GM19324 (cell line): ENCODE measurements around the gene PSME3IP1.

Source experiments
- ATAC-seq: cut with Tn5 transposase; IDR thresholded peaks from one replicate; pipeline ENCODE4 v1.9.1; 2021; ENCODE audit warnings: mild to moderate bottlenecking, moderate library complexity; ENCODE audit not compliant: unreplicated experiment, low FRiP score

Gene PSME3IP1

DNA sequence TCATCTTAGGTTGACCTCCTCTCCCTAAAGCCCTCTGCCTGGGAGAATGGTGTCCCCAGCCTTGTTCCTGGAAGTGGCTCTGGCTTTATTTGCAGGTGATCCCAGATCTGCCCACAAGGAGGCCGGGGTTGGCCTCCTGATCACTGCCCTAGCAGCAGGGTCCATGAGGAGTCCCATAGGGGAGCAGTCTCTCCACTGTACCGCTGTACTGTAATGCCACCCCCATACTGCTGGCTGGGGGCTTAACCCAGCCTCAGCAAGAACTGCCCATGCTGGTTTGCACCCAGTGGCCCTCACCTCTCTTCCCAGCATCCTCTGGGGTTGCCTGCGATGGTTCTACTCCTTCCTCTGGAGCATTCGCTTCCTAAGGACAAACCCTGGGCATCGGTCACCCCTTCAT lies 39.1 kb downstream of the PSME3IP1 start:
- no peak for ATAC-seq

DNA sequence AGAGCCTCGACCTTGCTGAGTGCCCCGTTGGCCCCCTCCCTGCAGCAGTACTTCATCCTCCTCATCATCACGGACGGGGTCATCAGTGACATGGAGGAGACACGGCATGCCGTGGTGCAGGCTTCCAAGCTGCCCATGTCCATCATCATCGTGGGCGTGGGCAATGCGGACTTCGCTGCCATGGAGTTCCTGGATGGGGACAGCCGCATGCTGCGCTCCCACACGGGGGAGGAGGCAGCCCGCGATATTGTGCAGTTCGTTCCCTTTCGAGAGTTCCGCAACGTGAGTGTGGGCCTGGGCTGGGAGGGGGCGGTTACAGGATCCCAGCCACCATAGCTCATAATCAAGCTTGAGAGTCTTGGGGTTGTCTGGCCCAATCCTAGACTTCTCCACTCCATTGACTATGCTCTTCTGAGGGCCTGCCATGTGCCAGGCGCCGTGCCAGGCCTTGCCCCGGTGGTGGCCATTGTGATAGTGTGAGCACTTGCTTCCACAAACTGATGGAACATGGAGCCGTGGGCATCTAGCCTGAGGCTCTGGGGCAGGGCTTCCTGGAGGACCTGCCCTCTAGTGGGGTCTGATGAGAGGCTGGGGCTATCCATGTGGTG lies 39.7 kb downstream of the PSME3IP1 start:
- no peak for ATAC-seq

DNA sequence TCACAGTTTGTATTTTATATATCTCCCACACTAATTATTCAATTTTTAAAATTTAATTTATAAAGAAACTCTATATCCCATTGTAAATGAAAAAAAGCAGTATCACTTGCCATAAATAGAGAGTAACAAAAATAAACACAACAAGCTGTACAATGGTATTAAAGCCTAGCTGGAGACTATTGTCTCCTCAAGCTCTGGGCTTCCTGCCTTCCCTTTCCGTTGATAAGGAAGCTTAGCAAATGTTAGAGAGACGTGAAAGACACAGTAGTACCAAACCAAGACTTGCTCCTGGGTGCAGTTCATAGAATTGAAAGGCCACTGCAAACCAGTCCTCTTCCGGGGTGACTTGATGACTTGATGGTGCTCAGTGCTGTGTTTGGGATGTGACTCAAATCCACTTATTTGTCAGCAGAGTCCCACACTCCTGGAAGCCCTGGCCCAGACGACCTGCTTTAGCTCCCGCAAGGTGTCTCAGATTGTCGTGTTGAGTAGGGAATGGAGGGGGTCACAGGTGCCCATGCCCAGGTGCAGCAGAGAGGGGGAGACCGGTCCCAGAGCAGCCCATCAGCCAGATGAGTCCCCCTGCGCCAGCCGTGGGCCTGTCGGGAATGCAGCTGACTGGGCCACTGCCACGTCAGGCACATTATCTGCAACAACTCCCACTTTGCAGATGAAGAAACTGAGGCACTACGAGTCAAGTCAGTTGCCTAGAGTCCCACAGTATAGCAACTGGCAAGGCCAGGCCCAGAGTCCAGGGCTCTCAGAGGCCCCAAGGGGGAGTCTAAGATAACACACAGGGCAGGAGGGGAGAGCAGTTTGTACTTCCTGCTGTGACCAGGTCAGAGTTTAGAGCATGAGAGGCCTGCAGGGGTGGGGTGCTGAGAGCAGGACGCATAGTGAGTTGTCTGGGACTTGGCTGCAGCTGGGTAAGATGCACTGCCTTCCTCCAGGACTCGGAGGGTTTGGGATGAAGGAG lies 40.5 kb downstream of the PSME3IP1 start:
- no peak for ATAC-seq

DNA sequence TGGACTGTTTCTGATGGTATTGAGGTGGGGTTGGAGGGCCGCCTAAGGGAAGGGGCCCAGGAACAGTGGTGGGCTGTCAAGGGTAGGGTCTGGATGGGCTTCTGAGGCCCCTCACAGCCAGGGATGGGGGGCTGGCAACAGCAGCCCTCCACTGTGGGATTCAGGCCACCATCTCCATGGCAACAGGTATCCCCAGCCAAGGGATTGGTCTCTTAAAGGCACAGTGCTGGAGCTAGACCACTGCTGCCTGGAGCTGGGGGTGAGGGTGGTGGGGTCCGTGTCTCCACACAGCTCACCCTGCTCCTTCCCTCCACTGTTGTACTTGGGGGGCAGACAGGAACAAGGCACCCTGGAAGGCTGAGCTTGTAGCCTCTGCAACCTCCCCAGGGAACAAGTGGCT lies 41.8 kb downstream of the PSME3IP1 start:
- ATAC-seq = no peak

DNA sequence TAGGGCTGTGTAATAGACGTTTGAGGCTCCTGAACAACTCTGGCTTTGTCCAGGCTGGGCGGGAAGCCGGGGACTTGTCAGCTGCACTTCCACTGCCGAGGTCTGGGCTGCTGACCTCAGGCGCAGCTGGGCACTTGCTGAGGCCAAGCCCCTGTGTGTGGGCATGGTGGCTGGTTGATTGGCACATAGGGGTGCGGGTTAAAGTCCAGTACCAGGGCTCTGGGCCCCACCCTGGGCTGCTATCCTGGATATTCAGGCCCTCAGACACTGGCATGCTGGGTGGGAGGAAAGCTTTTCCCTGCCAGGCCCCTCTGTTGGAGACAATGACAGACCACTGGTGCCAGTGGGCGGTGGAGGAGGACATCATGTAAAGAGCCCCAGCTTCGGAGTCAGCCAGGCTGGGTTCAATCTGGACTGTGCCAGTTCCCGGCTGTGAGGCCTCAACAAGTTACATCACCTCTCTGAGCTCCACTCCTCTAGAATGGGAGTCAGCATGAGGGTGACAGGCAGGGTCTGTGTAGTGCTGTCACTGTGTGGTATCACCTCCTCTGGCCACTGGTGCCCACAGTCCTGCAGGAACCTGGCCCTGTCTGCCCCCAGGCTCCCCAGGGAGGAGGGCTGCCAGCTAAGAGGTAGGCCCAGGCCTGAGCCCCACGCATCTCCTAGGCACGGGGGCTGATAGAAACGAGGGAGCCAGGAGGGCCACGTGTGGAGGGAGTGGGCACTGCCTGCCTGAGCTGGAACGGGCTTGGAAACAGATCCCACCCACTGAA lies 42.5 kb downstream of the PSME3IP1 start:
- no peak for ATAC-seq

DNA sequence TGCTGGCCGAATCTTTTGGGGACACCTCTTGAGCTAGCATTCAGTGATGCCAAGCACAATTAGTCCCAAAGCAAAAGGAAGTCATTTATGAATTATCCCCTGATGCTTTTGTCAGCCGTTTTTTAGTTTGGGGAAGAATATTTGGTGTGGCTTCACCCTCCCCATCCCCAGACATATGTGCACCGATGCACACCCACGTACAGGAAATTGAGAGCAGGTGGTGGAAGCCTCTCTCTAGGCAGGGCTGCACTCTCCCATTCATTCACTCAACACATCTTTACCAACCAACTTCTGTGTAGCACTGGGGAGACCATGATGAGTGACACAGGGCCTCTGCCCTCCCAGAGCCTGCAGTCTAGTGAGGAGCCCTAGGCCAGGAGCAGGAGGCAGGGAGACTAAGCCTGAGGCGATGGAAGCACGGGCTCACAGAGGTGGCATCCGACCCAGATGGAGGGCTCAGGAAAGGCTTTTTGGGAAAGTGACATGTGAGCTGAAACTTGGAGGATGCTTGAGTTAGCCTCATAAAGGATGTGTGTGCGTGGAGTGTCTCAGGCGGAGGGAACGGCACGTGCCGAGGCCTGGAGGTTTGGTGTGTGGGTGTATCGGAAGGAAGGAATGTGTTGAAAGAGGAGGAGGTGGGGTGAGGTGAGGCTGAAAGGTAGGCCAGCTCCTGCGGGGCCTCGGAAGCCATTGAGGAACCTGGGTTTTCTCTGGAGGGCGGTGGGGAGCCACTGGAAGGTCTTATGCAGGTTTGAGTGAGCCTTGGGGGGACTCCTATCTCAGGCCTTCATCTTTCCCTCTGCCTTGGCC lies 43.8 kb downstream of the PSME3IP1 start:
- no peak for ATAC-seq

DNA sequence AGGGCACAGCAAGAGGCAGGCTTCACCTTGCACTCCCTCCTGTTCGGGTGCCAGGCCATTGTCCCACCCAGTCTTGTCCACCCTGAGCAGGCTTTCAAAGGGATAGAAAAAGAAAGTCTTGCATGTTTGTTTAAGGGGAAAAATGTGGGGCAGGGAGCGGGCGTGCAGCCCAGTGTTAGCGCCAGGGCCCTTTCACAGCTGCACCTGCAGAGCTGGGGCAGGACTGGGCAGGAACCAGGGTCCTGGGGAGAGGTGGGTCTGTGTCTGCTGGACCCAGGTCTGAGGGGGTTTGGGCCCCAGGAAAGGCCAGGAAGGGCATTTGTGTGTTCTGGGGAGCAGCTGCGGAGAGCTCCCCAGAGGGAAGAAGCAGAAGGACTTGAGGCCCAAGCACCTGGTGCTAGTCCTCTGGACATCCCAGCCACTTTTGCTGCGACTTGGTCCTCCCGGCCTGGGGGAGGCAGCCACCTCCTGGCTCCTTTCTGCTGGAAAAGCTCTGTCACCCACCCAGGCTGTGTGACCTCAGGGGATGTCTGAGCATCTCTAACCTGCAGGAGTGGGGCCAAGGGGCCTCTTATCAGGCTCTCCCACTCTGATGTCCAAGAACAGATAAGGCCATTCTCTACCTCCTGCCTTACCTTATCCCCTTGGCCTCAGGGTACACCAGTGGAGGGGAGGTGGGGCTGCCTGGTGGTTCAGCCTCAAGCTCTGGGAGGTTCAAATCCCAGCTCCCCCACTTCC lies 44.7 kb downstream of the PSME3IP1 start:
- ATAC-seq = no peak

DNA sequence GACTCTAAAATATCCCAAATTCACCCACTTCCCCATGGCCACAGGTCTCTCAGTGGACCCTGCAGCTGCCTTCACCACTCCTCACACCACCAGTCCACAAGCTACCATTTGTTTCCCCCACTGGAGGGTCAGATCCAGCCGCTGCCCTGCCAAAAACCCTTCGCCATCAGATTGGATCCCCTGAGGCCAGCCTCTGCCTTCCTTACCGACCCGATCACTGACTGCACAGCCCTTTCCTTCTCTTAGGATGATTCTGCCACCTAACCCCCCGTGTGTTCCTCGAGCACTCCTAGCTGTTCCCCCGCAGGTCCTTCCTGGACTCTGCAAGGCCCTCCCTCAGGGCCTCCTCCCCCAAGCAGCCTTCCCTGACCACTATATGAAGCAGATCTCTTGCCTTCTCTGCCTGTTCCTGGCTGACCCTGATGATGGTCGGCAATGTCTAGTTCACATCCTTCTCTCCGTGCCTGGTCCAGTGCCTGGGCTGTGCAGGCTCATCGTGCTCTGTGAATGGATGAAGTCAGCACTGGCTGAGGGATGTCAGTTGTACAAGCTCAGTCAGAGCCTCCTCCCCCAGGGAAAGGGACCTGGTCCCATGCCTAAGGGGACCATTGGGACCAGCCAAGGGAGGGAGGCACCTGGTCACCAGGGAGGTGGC lies 47.4 kb downstream of the PSME3IP1 start:
- ATAC-seq = no peak

DNA sequence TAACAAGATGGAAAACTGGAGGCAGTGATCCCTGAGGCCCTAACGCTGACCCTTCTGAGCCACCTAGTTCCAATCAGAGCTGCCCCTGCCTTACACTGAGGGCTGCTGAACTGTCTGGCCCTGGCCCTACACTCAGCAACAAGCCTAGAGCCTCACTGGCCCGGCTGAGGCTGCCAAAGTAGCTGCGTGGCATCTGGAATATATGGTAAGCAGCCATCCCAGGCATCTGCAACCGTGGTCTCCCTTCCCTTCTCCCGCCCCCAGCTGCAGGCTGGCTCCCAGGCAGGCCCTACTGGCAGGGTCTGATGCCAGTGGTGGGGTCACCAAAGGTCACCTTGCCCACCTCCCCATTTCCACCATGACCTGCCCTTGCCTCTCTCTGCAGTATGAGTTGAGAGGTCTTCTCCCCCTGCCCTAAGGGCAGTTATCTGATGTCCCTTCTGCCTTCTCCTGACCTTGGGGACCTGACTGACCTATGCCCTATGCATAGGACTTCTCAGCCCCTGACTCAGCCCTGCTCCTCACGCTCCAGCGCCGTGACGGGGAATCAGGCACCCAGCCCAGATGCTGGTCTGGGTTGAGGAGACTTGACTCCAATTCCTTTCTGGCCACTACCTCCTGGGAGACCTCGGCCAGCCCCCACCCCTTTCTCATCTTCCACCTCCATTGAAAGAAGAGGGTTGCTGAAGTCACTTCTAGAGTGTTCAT lies 48.1 kb downstream of the PSME3IP1 start:
- ATAC-seq = no peak

DNA sequence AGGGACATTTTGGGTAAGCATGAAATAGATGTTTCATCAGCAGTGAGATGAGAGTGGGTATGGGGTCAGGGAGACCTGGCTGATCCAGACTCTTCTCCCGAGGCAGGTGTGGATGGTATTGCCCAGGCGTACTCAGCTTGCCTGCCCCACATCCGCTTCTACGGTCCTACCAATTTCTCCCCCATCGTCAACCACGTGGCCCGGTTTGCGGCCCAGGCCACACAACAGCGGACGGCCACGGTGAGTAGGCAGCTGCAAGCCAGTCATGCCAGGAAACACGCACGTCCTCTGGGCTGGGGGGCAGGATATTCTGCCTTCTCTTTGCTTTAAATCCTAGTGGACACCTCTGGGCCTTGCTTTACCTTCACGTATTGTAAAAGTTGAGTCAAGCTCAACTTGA lies 48.8 kb downstream of the PSME3IP1 start:
- no peak for ATAC-seq

DNA sequence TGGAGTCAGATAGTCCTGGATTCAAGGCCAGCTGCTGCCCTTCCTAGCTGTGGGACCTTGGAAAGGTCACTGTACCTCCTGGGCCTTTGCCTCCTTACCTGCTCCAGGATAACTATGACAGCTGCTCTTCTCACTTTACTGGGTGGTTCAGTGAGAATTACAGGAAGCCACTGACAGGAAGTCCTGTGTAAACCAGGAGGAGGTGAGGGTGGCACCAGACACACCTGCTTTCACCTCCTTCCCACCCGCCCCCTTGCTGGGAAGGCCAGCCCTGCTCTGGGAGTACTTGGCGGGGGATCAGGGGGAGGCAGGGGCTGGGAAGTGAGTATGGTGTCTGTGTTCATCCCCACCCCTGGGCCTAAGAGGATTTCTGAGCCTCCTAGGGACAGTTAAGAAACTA lies 50.9 kb downstream of the PSME3IP1 start:
- no peak for ATAC-seq

DNA sequence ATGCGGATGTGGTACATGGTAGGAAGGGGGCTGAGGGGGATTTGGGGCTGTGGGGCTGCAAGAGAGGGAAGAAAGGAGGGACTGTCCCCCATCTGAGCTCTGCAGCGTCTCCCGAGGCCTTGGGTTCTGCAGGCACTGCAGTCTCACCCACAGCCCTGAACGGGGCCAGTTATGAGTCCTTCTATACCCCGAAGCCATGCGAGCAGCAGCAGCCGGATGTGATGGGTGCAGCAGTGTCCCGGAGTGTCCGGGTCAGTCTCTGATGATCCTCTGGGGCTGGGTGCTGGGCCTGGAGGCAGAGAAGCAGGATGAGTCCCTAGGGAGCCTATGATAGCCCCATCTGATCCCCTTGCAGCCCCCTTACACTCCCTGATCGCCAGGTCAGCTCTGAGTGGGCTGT lies 52.0 kb downstream of the PSME3IP1 start:
- ATAC-seq = no peak

DNA sequence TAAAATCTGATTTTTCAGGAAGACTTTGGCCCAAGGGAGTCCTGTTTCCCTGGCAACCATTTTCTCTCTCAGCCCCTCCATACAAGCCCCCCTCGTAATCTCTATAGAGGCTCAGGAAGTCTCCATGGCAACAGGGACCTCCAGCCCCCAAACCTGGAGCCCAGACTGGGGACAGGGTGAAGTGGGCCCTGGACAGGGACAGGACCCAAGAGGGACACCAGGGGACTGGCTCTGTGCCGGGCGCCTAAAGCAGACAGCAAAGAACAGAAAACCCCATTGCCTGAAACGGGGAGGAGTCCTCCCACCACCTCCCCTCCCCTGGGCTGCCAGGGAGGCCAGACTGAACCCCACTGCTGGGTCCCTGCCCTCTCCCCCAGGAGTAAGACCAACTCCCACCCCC lies 52.8 kb downstream of the PSME3IP1 start:
- ATAC-seq = no peak

DNA sequence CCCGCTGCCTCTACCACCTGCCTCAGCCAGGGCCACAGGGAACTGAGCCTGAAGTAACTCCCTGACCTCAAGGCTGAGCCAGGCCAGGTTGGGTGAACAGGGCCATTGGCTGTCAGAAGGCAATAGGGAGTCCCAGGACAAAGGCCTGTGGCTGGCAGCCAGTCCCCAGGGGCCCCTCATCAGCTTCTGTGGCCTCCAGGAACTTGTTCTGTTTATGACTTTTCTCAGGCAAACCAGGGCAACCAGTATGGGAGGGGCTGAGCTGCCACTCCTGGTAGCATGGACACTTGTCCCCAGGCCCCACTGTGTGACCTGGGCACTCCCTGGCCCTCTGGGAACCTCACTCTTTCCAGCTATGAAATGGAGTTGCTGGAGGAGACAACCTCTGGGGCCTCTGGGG lies 53.4 kb downstream of the PSME3IP1 start:
- ATAC-seq = no peak

DNA sequence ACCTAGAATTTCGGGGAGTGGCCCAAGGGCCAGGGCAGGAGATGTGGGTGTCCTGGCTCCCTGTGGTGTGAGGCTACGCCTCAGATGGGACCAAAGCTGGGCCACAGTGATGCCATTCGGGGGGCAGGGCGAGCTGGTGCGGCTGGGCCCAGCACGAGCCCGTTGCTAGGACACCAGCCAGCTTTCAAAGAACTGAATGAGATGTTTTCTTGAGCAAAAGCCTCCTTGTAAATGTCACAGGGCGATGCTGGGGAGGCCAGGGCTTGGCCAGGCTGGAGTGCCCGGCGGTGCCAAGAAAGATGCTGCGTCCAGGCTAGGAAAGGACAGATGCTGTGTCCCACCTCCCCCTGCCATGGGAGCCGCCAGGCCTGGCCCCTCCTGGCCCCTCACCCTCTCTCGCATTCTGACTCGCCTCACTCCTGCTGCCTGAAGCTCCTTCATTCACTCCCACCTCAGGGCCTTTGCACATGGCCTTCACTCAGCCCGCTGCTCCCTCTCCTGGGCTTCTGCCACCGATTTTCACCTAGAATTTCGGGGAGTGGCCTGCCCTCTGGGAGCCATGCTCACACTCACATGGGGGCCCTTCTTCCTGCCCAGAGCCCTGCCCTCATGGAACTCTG lies 54.4 kb downstream of the PSME3IP1 start:
- no peak for ATAC-seq

DNA sequence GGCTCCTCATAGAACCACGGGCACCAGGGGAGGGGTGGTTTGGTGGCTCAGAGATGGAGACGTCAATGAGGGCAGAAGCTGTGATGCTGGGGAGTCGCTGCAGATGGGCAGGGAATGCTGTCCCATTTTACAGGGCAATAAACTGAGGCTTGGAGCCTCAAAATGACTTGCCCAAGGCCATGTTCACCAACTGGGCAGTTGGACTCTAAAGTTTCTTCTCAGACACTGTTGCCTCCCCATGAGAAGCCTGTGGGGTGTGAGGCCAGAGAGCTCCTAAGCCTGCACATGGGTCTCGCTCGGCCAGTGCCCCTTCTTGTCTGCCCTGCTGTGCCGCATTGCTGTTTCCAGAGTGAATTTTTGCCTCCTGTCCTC lies 54.9 kb downstream of the PSME3IP1 start:
- ATAC-seq = no peak

DNA sequence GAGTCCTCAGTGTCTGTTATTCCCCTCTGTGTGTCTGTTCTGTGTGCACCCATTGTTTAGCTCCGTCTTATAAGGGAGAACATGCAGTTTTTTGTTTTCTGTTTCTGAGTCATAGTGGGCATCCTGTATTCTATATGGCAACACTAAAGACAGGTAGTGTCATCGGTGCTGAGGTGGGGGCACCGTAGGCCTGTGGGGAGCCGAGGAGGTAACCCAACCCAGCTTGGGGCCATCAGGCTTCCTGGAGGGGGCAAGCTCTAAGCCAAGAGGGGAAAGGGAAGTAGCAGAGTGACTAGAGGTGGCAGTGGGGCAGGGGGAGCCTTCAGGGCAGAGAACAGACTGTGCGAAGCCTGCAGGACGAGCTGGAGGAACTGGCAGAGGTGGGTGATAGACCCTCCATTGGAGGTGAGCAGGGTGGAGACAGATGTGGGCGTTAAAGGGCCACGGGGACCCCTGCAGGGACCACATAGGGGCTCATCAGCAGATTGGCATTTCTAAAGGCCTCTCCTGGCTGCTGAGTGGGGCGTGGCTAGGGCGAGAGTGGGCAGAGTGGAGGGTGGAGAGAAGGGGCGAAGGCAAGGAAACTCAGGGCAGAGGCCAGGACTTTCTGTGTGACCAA lies 57.0 kb downstream of the PSME3IP1 start:
- no peak for ATAC-seq

DNA sequence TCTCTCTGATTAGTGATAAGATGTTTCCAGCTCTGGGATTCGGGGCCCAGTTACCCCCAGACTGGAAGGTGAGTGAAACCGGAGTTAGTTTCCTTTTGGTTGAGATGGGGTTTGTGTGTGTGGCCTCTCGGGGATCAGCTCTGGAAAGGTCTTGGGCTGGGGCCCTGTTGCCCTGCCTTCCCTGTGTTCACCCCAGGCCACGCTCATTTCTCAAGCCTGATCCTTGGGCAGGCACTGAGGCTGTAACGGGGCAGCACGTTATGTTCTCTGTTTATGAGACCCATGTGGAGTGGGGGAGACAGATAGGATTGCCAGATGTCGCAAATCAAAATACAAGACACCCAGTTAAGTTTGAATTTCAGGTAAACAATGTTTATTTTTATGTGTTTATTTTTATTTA lies 58.0 kb downstream of the PSME3IP1 start:
- no peak for ATAC-seq
